SKM-1 (cell line): ENCODE data around the gene DENND2D.

ENCODE experiments used
- DNase-seq: peaks from one replicate; lab custom pipeline; 2025; ENCODE audit not compliant: unreplicated experiment; lab: John Stamatoyannopoulos, UW

Gene DENND2D

GRCh38 chr1:111203681-111204200, 3.3 kb upstream of the DENND2D start:
- DNase-seq, result peak; percentile 94

- no peak for DNase-seq
These were observed 2.5 kb upstream of the DENND2D start for GRCh38 chr1:111202707-111203623.

GRCh38 chr1:111202366-111202706, 1.9 kb upstream of the DENND2D start:
- DNase-seq, result no peak

- no peak for DNase-seq
These were observed 1.0 kb upstream of the DENND2D start for GRCh38 chr1:111201275-111202090.

GRCh38 chr1:111200802-111201161, 336 bp upstream of the DENND2D start:
- no peak for DNase-seq

GRCh38 chr1:111199329-111199728, 1.1 kb downstream of the DENND2D start:
- DNase-seq, result no peak

- no peak for DNase-seq
These were observed 1.6 kb downstream of the DENND2D start for GRCh38 chr1:111198836-111199235.

- no peak for DNase-seq
These were observed 2.7 kb downstream of the DENND2D start for GRCh38 chr1:111197598-111198284.

GRCh38 chr1:111196213-111196612, 4.2 kb downstream of the DENND2D start:
- DNase-seq, result no peak

- no peak for DNase-seq
These were observed 5.3 kb downstream of the DENND2D start for GRCh38 chr1:111195002-111195684.

- no peak for DNase-seq
These were observed 6.5 kb downstream of the DENND2D start for GRCh38 chr1:111193712-111194480.

GRCh38 chr1:111192658-111193519, 7.6 kb downstream of the DENND2D start:
- DNase-seq, result no peak

- no peak for DNase-seq
These were observed 8.4 kb downstream of the DENND2D start for GRCh38 chr1:111192074-111192473.

GRCh38 chr1:111191496-111191895, 8.9 kb downstream of the DENND2D start:
- no peak for DNase-seq

- DNase-seq, result no peak
These were observed 9.5 kb downstream of the DENND2D start for GRCh38 chr1:111190931-111191451.

- no peak for DNase-seq
These were observed 15.8 kb downstream of the DENND2D start for GRCh38 chr1:111184663-111185062.

GRCh38 chr1:111183308-111184069, 17.0 kb downstream of the DENND2D start:
- no peak for DNase-seq

- no peak for DNase-seq
These were observed 18.4 kb downstream of the DENND2D start for GRCh38 chr1:111182052-111182451.
